Dermis blood vessel endothelial cell (primary cell): ENCODE data around the gene ARHGAP42. TPM values are rescaled to one million over a fixed set of nuclear protein-coding genes. Genes with fewer than 3 reads are reported as not detected.
"Not testable (repeated sequence)": the region's sequence is repeated elsewhere in the genome, so short reads cannot be mapped to it uniquely, and the experiment has no call there.

Experiments used
- DNase-seq: peaks from one replicate; pipeline ENCODE4 v3.0.0; 2010
- total RNA-seq: library from RNA; depleted of rRNA; stranded (reverse); fragments of >200 nt; gene quantifications from 2 replicates; pipeline ENCODE4 v1.2.3, GENCODE V29; 2014

The ARHGAP42 gene
- total RNA-seq, 1 donor from 2014 or later: 6.0 TPM

- DNase-seq: no peak
Observed at GRCh38 chr11:100727410-100727809, 40.3 kb downstream of the ARHGAP42 start.

GRCh38 chr11:100730266-100730665 lies 43.2 kb downstream of the ARHGAP42 start:
- no peak for DNase-seq

- DNase-seq: no peak
Observed at GRCh38 chr11:100731471-100731870, 44.4 kb downstream of the ARHGAP42 start.

GRCh38 chr11:100732949-100733348 lies 45.9 kb downstream of the ARHGAP42 start:
- no peak for DNase-seq

- DNase-seq: no peak
Observed at GRCh38 chr11:100734743-100735527, 47.8 kb downstream of the ARHGAP42 start.

GRCh38 chr11:100735949-100736675 lies 49.0 kb downstream of the ARHGAP42 start:
- DNase-seq: no peak

GRCh38 chr11:100738701-100739270 lies 51.7 kb downstream of the ARHGAP42 start:
- no peak for DNase-seq

- DNase-seq: peak; percentile 82
Observed at GRCh38 chr11:100739666-100740065, 52.6 kb downstream of the ARHGAP42 start.

GRCh38 chr11:100740440-100740839 lies 53.4 kb downstream of the ARHGAP42 start:
- DNase-seq: peak; percentile 20

GRCh38 chr11:100741866-100742625 lies 55.0 kb downstream of the ARHGAP42 start:
- DNase-seq: no peak

- no peak for DNase-seq
Observed at GRCh38 chr11:100746448-100746847, 59.4 kb downstream of the ARHGAP42 start.

- DNase-seq: no peak
Observed at GRCh38 chr11:100748153-100748552, 61.1 kb downstream of the ARHGAP42 start.

- not testable (repeated sequence) for DNase-seq
Observed at GRCh38 chr11:100749887-100750565, 62.9 kb downstream of the ARHGAP42 start.

- DNase-seq: not testable (repeated sequence)
Observed at GRCh38 chr11:100750566-100750891, 63.4 kb downstream of the ARHGAP42 start.

- no peak for DNase-seq
Observed at GRCh38 chr11:100752371-100753171, 65.5 kb downstream of the ARHGAP42 start.

- DNase-seq: no peak
Observed at GRCh38 chr11:100753172-100753543, 66.1 kb downstream of the ARHGAP42 start.

- DNase-seq: no peak
Observed at GRCh38 chr11:100753571-100753970, 66.5 kb downstream of the ARHGAP42 start.

- no peak for DNase-seq
Observed at GRCh38 chr11:100756559-100756958, 69.5 kb downstream of the ARHGAP42 start.

GRCh38 chr11:100757646-100758045 lies 70.6 kb downstream of the ARHGAP42 start:
- DNase-seq: no peak

GRCh38 chr11:100759106-100759505 lies 72.0 kb downstream of the ARHGAP42 start:
- no peak for DNase-seq

GRCh38 chr11:100759856-100760255 lies 72.8 kb downstream of the ARHGAP42 start:
- DNase-seq: no peak

GRCh38 chr11:100760744-100761143 lies 73.7 kb downstream of the ARHGAP42 start:
- no peak for DNase-seq
